HL-60 (cell line): ENCODE measurements around the gene TPST2.

ENCODE experiments used
- CTCF ChIP-seq: IDR thresholded peaks from one replicate; pipeline ENCODE4 v1.5.1; 2011; ENCODE audit warnings: low read length, control low read depth, inconsistent platforms; ENCODE audit not compliant: insufficient read depth
- SPI1 ChIP-seq: IDR thresholded peaks from 2 replicates; pipeline ENCODE4 v1.6.1; 2012; ENCODE audit warnings: low read depth, mild to moderate bottlenecking, borderline replicate concordance

GRCh38 chr22:26534874-26535602 is 54.9 kb downstream of the TPST2 start:
- TF ChIP-seq CTCF, result no peak
- TF ChIP-seq SPI1, result peak; percentile 56
